ENCODE data around the gene ALPL. TPM values are rescaled to one million over a fixed set of nuclear protein-coding genes. Genes with fewer than 3 reads are reported as not detected.

ALPL gene
- total and polyA plus RNA-seq, 8 donors, result 2.9 to 12.0 (median 7.0) TPM; not detected in 2

DNA sequence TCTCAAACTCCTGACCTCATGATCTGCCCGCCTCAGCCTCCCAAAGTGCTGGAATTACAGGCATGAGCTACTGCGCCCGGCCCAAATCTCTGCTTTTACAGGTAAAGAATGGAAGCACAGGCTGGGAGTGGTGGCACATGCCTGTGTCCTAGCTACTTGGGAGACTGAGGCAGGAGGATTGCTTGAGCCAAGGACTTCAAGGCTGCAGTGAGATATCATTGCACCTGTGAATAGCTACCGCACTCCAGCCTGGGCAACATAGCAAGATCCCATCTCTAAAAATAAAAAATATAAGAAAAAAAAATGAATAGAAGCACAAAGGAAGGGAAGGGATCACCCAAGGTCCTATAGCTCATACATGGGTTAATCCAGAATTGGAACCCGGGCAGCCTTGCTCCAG is 15.0 kb downstream of the ALPL start:
- H3K4me3 ChIP-seq, result no peak overlapping the region
- WGBS, 5 donors, result 80 to 96% (median 87%) methylated on average over 5 of the region's 5 CpGs
- no peaks in the 10 kb centered on the region for H3K36me3 ChIP-seq
- H3K27me3 ChIP-seq, result no peaks in the 10 kb centered on the region
- peak overlapping the region in 2 of 5 donors; percentile 29 to 58 for H3K27ac ChIP-seq
- H3K4me1 ChIP-seq, result peaks cover 0 to 6% (median 0%) of the 10 kb centered on the region in 4 donors
- intact Hi-C loops (cut with DNase I; ENCODE audit: low total_unique reads), result no loop called here
- no peaks in the 10 kb centered on the region for H3K9me3 ChIP-seq
- TF ChIP-seq POLR2AphosphoS5 (IDR thresholded peaks at IDR 0.05) (no peak), POLR2A (IDR thresholded peaks at IDR 0.05) (no peak), EP300 (IDR thresholded peaks at IDR 0.05) (no peak)
- no peak for DNase-seq

DNA sequence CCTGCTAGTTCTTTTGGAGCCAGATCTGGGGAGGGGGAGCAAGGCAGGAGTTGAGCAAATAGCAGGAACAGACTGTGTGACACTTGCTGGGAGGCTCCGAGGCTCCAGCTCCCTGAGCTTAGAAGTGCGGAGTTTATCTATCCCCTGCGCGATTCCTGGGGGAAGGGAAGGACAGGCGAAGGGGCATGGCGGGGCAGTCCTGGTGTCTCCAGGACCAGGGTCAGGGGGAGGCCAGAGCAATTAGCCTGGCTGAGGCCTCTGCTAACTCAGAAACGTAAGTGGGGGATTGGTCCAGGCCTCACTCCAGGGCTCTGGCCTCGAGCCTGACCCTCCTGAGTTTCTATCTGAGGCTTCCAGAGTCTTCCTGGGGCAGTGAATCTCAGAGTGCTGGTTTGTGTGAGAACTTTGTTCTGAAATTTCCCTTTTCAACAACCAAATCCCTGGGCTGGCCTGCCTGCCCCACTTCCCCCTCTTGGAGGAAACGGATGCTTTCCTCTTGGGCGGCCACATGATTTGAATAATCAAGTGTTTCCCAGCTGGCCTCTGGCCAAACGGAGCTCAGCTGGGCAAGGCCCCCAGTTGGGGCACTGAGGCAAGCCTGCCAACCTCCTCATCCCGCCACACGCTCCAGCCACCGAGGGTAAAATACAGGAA is 15.6 kb downstream of the ALPL start:
- Histone ChIP-seq H3K9me3 (no peaks in the 10 kb centered on the region), H3K4me1 (peaks cover 0 to 6% (median 0%) of the 10 kb centered on the region in 4 donors), H3K36me3 (no peaks in the 10 kb centered on the region), H3K4me3 (no peak overlapping the region), H3K27me3 (no peaks in the 10 kb centered on the region), H3K27ac (peak overlapping the region in 2 of 5 donors; percentile 29 to 58)
- WGBS, 5 donors, result 68 to 80% (median 74%) methylated on average over 11 to 14 of the region's 14 CpGs
- DNase-seq, result peak in 1 of 2 donors; percentile 26
- intact Hi-C loops (cut with DNase I; ENCODE audit: low total_unique reads), result no loop called here
- TF ChIP-seq POLR2AphosphoS5 (IDR thresholded peaks at IDR 0.05), result no peak
- TF ChIP-seq POLR2A (IDR thresholded peaks at IDR 0.05), result no peak
- TF ChIP-seq EP300 (IDR thresholded peaks at IDR 0.05), result no peak
- TF ChIP-seq, protein P1, sequence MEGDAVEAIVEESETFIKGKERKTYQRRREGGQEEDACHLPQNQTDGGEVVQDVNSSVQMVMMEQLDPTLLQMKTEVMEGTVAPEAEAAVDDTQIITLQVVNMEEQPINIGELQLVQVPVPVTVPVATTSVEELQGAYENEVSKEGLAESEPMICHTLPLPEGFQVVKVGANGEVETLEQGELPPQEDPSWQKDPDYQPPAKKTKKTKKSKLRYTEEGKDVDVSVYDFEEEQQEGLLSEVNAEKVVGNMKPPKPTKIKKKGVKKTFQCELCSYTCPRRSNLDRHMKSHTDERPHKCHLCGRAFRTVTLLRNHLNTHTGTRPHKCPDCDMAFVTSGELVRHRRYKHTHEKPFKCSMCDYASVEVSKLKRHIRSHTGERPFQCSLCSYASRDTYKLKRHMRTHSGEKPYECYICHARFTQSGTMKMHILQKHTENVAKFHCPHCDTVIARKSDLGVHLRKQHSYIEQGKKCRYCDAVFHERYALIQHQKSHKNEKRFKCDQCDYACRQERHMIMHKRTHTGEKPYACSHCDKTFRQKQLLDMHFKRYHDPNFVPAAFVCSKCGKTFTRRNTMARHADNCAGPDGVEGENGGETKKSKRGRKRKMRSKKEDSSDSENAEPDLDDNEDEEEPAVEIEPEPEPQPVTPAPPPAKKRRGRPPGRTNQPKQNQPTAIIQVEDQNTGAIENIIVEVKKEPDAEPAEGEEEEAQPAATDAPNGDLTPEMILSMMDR (IDR thresholded peaks at IDR 0.05), result no peak

DNA sequence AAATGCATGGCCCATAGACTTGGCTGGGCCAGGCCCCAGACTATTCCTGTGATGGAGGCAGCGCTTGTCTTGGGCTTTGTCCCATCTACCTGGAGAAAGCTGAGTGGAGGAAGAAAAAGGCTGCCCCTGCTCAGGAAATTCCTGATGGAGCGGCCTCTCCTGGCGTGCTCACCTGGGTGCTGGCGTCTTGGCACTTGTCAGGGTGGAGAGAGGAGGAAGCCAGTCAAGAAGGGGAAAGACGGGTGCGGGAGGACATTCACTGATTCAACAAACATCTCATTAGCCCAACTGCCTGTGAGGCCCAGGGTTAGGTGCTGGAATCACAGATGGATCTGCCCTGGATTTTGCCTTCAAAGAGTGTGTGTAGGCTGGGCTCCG is 16.1 kb downstream of the ALPL start:
- intact Hi-C loops (cut with DNase I; ENCODE audit: low total_unique reads), result no loop called here
- H3K27me3 ChIP-seq, result no peaks in the 10 kb centered on the region

DNA sequence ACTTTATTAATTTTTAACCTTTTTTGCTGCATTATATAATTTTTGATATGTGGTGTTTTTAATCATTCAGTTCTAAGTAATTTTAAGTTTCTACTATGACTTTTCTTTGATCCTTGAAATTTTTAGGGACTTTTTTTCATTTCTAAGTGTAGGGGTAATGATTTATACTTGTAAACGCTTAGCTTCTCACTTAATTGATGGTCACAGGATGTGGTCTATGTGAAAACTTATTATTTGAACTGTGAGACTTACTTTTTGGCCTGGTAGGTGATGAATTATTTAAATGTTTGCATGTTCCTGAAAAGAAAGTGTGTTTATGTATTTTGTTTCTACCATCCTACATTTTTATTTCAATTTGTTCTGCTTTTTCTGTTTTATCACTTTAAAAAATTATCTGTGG is 17.2 kb downstream of the ALPL start:
- 72 to 88% (median 83%) methylated on average over 1 of the region's 1 CpG for WGBS, 5 donors
- no peak overlapping the region for H3K4me3 ChIP-seq
- no peak for TF ChIP-seq EP300 (IDR thresholded peaks at IDR 0.05)
- no peak for TF ChIP-seq POLR2AphosphoS5 (IDR thresholded peaks at IDR 0.05)
- TF ChIP-seq POLR2A (IDR thresholded peaks at IDR 0.05), result no peak
- TF ChIP-seq, protein P1 (IDR thresholded peaks at IDR 0.05), result no peak
- intact Hi-C loops (cut with DNase I; ENCODE audit: low total_unique reads), result no loop called here
- H3K36me3 ChIP-seq, result no peaks in the 10 kb centered on the region
- H3K27me3 ChIP-seq, result peaks cover 0 to 5% (median 0%) of the 10 kb centered on the region in 3 donors
- H3K4me1 ChIP-seq, result peaks cover 0 to 6% (median 0%) of the 10 kb centered on the region in 4 donors
- H3K9me3 ChIP-seq, result no peaks in the 10 kb centered on the region
- H3K27ac ChIP-seq, result no peak overlapping the region
- DNase-seq, result no peak

More for the DNA sequence above, 16.1 kb downstream of the ALPL start:
- H3K36me3 ChIP-seq, result no peaks in the 10 kb centered on the region
- H3K27ac ChIP-seq, result no peak overlapping the region
- no peaks in the 10 kb centered on the region for H3K9me3 ChIP-seq
- no peak for DNase-seq
- no peak for TF ChIP-seq EP300 (IDR thresholded peaks at IDR 0.05)
- no peak for TF ChIP-seq POLR2AphosphoS5 (IDR thresholded peaks at IDR 0.05)
- TF ChIP-seq POLR2A (IDR thresholded peaks at IDR 0.05), result no peak
- TF ChIP-seq, protein P1 (IDR thresholded peaks at IDR 0.05), result no peak
- 75 to 87% (median 82%) methylated on average over 7 of the region's 7 CpGs for WGBS, 5 donors
- H3K4me1 ChIP-seq, result peaks cover 0 to 6% (median 0%) of the 10 kb centered on the region in 4 donors
- H3K4me3 ChIP-seq, result no peak overlapping the region

All from stomach (tissue), 9 donors.